Heart right ventricle (tissue), 16 donors: ENCODE results near the gene KAT6B. TPM values are rescaled to one million over a fixed set of nuclear protein-coding genes. Genes with fewer than 3 reads are reported as not detected.

Experiments used
- ATAC-seq, 8 donors: fragments of 200-7000 bp; cut with Tn5 transposase; one replicate each; pipeline ENCODE4 v1.9.1; 2020; ENCODE audit warnings: mild to moderate bottlenecking in 8 of 8, moderate library complexity in 8 of 8, moderate number of reproducible peaks in 1 of 8
- DNase-seq, 2 donors: peaks; one replicate each; pipeline ENCODE4 v3.0.0-alpha.2; 2020
- H3K27ac ChIP-seq, 10 donors: fragments of 200-600 bp; sonication (generic) in 2 of 10; one replicate each; pipeline versions ENCODE4 v1.5.0 to v1.8.0; 2020 to 2022; ENCODE audit warnings: mild to moderate bottlenecking in 3 of 10
- H3K27me3 ChIP-seq, 7 donors: fragments of 200-600 bp; one replicate each; pipeline ENCODE4 v1.8.0; 2021 to 2022; ENCODE audit warnings: mild to moderate bottlenecking in 2 of 7
- H3K36me3 ChIP-seq, 9 donors: fragments of 200-600 bp; sonication (generic) in 1 of 9; one replicate each; pipeline versions ENCODE4 v1.5.0 to v1.8.0; 2020 to 2022; ENCODE audit warnings: mild to moderate bottlenecking in 2 of 9
- H3K4me1 ChIP-seq, 9 donors: fragments of 200-600 bp; sonication (generic) in 1 of 9; one replicate each; pipeline versions ENCODE4 v1.5.0 to v1.8.0; 2020 to 2022; ENCODE audit warnings: mild to moderate bottlenecking in 4 of 9
- H3K4me3 ChIP-seq, 10 donors: fragments of 200-600 bp; sonication (generic) in 2 of 10; one replicate each; pipeline versions ENCODE4 v1.5.0 to v1.8.0; 2020 to 2022; ENCODE audit warnings: mild to moderate bottlenecking in 7 of 10, moderate library complexity in 2 of 10
- H3K9me3 ChIP-seq, 11 donors: fragments of 200-600 bp in 10 of 11; sonication (generic) in 2 of 11; one replicate each; pipeline versions ENCODE4 v1.5.0 to v1.8.0; 2013 to 2022; ENCODE audit warnings: mild to moderate bottlenecking in 2 of 11, control low read depth in 1 of 11, moderate library complexity in 1 of 11
- CTCF ChIP-seq, 9 donors: fragments of 200-600 bp; sonication (generic) in 2 of 9; IDR thresholded peaks; one replicate each; pipeline versions ENCODE4 v1.5.0 to v1.8.0; 2021 to 2022; ENCODE audit warnings: antibody characterized with exemption in 9 of 9, mild to moderate bottlenecking in 5 of 9, moderate library complexity in 1 of 9
- WGBS, 2 donors: extraction: QIAGEN DNeasy Blood & Tissue Kit; methylation state at CpG; one replicate each; pipeline ENCODE4 v1.1.7; 2013; ENCODE audit warnings: inconsistent platforms in 1 of 2; 5-methylcytosine and 5-hydroxymethylcytosine counted together
- intact Hi-C, 10 donors: fragments of 100-400 bp; cut with DNase I; formaldehyde crosslinking; loops; one replicate each; pipeline versions ENCODE4 v1.11.1 to v1.14.2; 2022
- polyA plus RNA-seq, 2 donors: library from polyadenylated mRNA; stranded (reverse); fragments of 200-250 nt; gene quantifications; one replicate each; pipeline ENCODE4 v1.2.3, GENCODE V29; 2013
- total RNA-seq, 10 donors: library from RNA; stranded (reverse); fragmentation: NEBNext Ultra II Directional in 3 of 10; extraction: Animal tissue kit (Norgen Biotek cat#: 25700) in 3 of 10; gene quantifications; one replicate each; pipeline versions ENCODE4 v1.2.1 to v1.2.4, GENCODE V29; 2021 to 2023
- donor health status: Arrhythmogenic right ventricular cardiomyopathy.
- donor health status: ischemic (EF 13 %, LVEDD 7.1; RV severe dilation, severe dysfunction).
- donor health status: healthy with polysubstance abuse.
- donor health status: DM: no; HTN: yes; CAD: no.
- donor health status: DM: no; HTN: no; CAD: no.
- donor health status: ischemic (EF 25% LVEDD 6.9; RV normal size, moderate dysfunction).
- donor health status: ischemic (EF 25% LVEDD 5.7; RV mildly dilated, moderate dysfunction).
- donor health status: healthy.
- donor health status: DM: yes; HTN: yes; CAD: no.
- donor health status: Ischemic cardiomyopathy.
- donor health status: ischemic (EF 35%, LVEDD 5.7; RV mildly dilated, moderate dysfunction).
- donor health status: nonischemic (EF 11% LVEDD 7.7; RV severe dilation, severe dysfunction).
- donor health status: DM: yes; HTN: yes; CAD: no.
- donor health status: PGD.
- donor health status: ischemic (EF 29% LVEDD 5.4; RV normal size, mild dysfunction).
- donor health status: nonischemic (EF 23%, LVEDD 6.1; RV moderate dilation, normal function).

Gene KAT6B
- total and polyA plus RNA-seq, 12 donors = 3.4 to 58.4 (median 46.5) TPM

DNA sequence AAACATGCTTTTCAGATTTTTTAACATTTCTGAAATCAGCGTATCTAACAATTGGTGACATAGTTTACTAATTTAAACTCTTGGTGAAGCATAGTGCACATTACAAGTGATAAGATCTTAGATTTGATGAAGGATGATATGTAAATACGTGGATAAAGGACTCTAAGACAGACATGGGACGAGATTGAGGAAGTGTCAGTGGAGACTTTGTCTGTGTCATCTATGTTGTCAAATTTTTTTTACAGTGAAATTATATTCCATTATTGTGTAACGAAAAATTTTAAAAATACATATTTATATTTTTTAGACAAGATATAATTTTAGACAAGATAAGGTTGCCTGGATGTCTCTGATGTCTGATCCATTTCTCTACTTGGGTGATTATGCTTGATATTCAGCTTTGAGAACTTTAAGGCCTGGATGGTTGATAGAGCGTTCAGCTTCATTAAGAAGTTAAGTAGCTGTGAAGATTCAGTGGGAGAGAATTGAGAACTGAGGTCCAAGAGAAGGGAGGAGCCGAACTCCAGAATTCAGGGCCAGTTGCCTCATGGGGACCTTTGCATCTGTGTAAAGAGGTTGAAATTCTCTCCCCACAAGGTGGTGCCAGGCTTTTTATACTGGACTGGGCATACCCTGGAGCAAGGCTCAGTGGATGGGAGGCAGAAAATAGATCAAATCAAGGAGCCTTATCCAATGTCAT, 62.7 kb downstream of the KAT6B start:
- 88 to 91% methylated on average over 6 of the region's 6 CpGs for WGBS, 2 donors
- peaks cover 0 to 51% (median 19%) of the 10 kb centered on the region in 9 donors for H3K4me1 ChIP-seq
- no peak for DNase-seq

DNA sequence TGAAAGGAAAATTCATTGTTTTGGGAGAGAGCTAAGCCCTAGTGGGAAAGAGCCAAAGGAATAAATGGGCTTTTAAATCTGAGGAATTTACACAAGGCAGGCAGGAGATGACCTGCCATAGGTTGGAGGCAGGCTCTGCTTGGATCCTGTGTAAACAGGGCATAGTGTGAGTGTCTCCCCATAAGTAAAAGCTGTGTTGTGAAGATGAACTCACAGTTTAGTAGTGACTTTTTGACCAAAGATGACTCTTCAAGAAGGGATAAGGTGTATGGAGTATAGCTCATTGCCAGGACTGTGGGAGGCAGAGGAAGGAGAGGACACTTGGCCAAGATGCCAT, 63.2 kb downstream of the KAT6B start:
- ATAC-seq (peak in 2 of 8 donors; percentile 5 to 31), DNase-seq (no peak)
- Histone ChIP-seq H3K27me3 (no peaks in the 10 kb centered on the region), H3K4me3 (no peak overlapping the region), H3K36me3 (no peaks in the 10 kb centered on the region), H3K27ac (peak overlapping the region in 2 of 10 donors; percentile 56 to 70), H3K4me1 (peaks cover 0 to 46% (median 17%) of the 10 kb centered on the region in 9 donors), H3K9me3 (no peaks in the 10 kb centered on the region)
- no peak for TF ChIP-seq CTCF (IDR thresholded peaks at IDR 0.05)
- intact Hi-C loops = loop anchor here in 1 of 10 donors (10.0 kb wide), 1 partner anchor 135 kb away; no protein-coding TSS in a partner anchor

More for the DNA sequence above, 62.7 kb downstream of the KAT6B start:
- Histone ChIP-seq H3K9me3 (no peaks in the 10 kb centered on the region), H3K27ac (peak overlapping the region in 2 of 10 donors; percentile 56 to 70), H3K36me3 (no peaks in the 10 kb centered on the region), H3K27me3 (no peaks in the 10 kb centered on the region), H3K4me3 (no peak overlapping the region)
- intact Hi-C loops = loop anchor here in 1 of 10 donors (10.0 kb wide), 1 partner anchor 134 kb away; no protein-coding TSS in a partner anchor
- TF ChIP-seq CTCF (IDR thresholded peaks at IDR 0.05) = peak in 3 of 9 donors; percentile 20 to 36 (median 31)
- ATAC-seq = peak in 2 of 8 donors; percentile 30 to 56

DNA sequence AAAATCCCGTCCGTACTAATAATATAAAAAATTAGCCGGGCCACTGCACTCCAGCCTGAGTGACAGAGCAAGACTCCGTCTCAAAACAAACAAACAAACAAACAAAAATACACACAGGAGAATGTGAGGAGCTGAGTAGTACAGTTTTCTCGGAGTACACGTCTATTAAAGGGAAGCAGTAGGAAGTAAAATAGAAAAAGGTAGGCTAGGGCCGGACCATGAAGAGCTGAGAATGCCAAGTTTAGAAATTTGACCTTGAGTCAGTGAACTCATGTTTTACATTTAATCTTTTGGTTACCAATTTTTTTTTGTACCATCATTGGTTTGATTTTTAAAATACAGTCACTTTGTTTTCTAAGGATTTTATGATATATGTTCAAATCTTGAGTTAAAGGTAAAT, 64.1 kb downstream of the KAT6B start:
- H3K4me3 ChIP-seq = no peak overlapping the region
- H3K27ac ChIP-seq = peak overlapping the region in 6 of 10 donors; percentile 13 to 70 (median 53)
- intact Hi-C loops = no loop called here
- 73 to 79% methylated on average over 7 of the region's 7 CpGs for WGBS, 2 donors
- H3K4me1 ChIP-seq = peaks cover 0 to 45% (median 17%) of the 10 kb centered on the region in 9 donors
- ATAC-seq (no peak), DNase-seq (no peak)
- TF ChIP-seq CTCF (IDR thresholded peaks at IDR 0.05) = no peak
- no peaks in the 10 kb centered on the region for H3K36me3 ChIP-seq
- H3K9me3 ChIP-seq = no peaks in the 10 kb centered on the region
- H3K27me3 ChIP-seq = no peaks in the 10 kb centered on the region

DNA sequence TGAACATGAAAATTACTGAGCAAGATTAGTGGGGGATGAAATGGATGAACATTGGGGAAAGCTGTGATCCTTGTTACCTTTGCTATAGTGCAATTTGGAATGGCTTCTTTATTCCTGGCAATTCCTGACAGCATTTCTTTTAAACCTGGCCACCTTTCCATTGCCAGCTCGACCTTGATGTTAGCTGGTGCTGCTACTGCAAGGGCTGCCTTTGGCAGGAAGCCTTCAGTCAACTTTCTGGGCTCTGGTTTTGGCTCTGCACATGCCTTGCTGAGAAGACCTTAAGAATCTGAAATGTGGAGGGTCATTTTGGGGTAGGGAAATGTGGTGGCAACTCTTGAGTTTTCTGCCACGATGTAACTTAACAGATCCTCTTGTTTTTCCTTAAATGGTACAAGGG, 64.7 kb downstream of the KAT6B start:
- 33 to 50% methylated on average over 2 of the region's 2 CpGs for WGBS, 2 donors
- Histone ChIP-seq H3K36me3 (no peaks in the 10 kb centered on the region), H3K27ac (peak overlapping the region in 6 of 10 donors; percentile 13 to 70 (median 53)), H3K27me3 (no peaks in the 10 kb centered on the region), H3K9me3 (no peaks in the 10 kb centered on the region), H3K4me1 (peaks cover 0 to 47% (median 23%) of the 10 kb centered on the region in 9 donors), H3K4me3 (no peak overlapping the region)
- intact Hi-C loops = no loop called here
- DNase-seq (peak in 1 of 2 donors; percentile 36), ATAC-seq (peak in 7 of 8 donors; percentile 40 to 73 (median 63))
- TF ChIP-seq CTCF (IDR thresholded peaks at IDR 0.05) = no peak
